Hepatic stellate cell (primary cell): ENCODE data around the gene PLA2G7.
"Not testable (repeated sequence)": the region's sequence is repeated elsewhere in the genome, so short reads cannot be mapped to it uniquely, and the experiment has no call there.

Experiments used
- DNase-seq: peaks from one replicate; pipeline ENCODE4 v3.0.0; 2011; ENCODE audit warnings: low spot score

Gene PLA2G7

GRCh38 chr6:46734867-46735719, at the start of gene PLA2G7:
PLA2G7 (minus strand) TSS chr6:46735375; CDS start chr6:46722891, 12,484 bp downstream.
- peak; percentile 23 for DNase-seq

DNA sequence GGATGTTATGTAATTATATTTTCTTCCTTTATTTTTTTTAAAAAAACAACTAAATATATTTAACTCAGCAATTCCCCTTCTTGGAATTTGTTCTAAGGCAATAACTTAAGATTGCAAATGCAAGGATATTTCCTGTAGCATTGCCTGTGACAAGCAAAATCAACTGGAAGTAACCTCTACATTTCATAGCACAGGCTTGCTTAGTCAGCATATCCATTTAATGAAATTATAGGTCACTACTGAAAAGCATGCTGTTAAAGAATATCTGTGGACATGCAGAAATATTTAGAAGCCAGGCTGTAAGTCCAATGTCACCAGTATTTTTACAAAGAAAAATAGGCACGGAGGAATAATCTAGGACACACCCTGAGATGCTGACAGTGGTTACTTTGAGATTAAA, 49.4 kb upstream of the PLA2G7 start:
- DNase-seq, result no peak

- peak; percentile 26 for DNase-seq
Measured at GRCh38 chr6:46781478-46782378, 46.6 kb upstream of the PLA2G7 start.

- DNase-seq, result no peak
Measured at GRCh38 chr6:46777476-46778346, 42.5 kb upstream of the PLA2G7 start.

DNA sequence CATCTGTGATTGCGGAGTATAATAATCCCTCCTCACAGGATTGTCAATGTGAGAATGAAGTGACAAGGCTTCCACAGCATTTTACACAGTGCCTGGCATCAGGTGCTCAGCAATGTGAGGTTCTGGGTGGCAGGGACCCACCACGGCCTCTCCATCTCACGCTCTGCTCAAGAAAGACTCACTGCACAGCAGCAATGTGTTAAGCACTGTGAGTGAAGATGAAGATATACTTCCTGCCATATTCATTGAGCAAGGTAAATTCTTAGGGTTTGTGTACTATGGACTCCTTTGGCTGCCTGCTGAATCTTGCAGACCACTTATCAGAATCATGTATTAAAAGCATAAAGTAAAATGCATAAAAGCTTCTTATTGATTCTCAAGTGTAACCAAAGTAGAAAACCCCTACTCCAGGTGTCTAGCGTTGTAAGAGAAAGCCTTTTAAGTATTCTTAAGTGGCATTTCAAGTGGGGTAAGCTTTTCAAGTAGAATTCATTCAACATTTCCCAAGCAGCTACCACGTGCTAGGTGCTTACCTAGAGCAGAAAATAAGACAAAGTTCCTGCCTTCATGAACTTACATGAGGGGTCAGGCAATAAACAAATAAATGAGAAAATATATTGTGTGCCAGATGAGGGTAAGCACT, 41.0 kb upstream of the PLA2G7 start:
- DNase-seq, result no peak

DNA sequence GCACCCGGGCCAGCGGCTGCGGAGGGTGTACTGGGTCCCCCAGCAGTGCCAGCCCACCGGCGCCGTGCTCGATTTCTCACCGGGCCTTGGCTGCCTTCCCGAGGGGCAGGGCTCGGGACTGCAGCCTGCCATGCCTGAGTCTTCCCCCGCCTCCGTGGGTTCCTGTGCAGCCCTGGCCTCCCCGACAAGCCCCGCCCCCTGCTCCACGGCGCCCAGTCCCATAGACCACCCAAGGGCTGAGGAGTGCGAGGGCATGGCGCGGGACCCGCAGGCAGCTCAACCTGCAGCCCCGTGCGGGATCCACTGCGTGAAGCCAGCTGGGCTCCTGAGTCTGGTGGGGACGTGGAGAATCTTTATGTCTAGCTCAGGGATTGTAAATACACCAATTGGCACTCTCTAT, 39.6 kb upstream of the PLA2G7 start:
- not testable (repeated sequence) for DNase-seq

DNA sequence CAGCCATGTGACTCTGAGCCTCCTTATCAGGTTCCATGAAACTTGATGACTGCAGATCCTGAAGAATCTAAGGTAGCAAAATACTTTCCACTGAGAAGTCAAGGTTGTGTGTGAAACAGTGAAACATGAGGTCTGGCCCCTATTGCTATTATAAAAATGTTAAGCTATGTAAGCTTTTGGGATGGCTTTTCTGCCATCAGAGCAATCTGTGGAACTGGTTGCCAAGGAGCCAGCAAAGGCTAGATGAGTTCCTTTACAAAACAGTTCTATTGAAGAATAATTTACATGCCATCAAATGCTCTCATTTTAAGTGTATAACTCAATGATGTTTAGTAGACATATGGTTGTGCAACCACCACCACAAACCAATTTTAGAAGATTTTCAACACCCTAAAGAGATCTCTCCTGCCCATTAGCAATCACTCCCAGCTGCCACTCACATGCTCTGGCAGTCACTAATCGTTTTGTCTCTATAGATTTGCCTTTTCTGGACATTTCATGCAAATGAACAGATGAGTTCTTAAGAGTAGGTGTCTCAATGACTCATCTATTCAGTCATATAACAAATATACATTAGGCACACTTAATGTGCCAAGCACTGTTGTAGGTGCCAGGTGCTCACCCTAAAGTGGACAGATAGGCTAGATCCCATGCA, 38.2 kb upstream of the PLA2G7 start:
- DNase-seq, result no peak

DNA sequence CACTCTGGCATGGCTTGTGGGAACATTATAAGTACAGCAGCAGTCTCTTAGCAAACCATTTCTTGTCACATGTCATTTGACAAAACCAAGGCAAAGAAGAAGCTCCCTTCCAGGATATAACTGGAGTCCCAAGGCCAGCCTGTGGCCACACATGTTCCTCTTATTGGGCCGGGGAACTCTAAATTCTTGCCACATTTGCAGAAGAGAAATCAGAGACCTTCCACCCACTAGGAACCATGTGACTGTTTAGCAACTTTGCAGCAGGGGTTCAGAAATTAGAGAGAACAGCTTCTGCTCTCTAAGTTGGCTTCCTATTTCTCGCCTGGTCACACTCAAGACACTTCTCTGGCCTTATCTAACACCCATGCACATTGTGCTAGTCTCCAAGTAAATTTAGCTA, 37.6 kb upstream of the PLA2G7 start:
- no peak for DNase-seq

GRCh38 chr6:46772016-46772415, 36.8 kb upstream of the PLA2G7 start:
- no peak for DNase-seq

GRCh38 chr6:46764961-46765360, 29.8 kb upstream of the PLA2G7 start:
- DNase-seq, result no peak

DNA sequence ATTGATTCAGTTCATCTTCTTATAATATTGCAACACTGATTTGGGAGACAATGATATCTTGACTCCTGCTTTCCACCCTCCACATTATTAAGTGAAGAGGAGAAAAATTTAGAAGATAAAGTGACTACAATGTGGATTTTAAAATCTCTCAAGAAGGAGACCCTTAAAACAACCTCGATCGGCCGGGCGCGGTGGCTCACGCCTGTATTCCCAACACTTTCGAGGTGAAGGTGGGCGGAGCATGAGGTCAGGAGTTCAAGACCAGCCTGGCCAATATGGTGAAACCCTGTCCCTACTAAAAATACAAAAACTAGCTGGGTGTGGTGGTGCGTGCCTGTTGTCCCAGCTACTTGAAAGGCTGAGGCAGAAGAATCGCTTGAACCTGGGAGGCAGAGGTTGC, 29.1 kb upstream of the PLA2G7 start:
- not testable (repeated sequence) for DNase-seq

DNA sequence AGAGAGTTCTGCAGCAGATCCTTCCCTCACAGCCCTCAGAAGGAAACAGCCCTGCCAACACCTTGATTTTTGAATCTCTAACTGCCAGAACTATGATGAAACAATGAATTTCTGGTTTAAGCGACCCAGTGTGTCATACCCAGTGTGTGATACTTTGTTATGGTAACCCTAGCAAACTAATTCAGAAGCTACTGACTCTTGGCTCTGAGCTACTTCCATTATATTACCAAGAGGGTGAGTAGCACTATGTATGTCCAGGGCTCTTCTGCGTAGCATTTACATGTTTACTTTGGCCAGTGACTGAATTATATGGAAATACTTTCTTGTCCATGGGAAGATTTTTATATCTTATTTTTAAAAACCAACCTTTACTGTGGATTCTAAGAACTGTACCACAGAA, 28.3 kb upstream of the PLA2G7 start:
- DNase-seq, result no peak

DNA sequence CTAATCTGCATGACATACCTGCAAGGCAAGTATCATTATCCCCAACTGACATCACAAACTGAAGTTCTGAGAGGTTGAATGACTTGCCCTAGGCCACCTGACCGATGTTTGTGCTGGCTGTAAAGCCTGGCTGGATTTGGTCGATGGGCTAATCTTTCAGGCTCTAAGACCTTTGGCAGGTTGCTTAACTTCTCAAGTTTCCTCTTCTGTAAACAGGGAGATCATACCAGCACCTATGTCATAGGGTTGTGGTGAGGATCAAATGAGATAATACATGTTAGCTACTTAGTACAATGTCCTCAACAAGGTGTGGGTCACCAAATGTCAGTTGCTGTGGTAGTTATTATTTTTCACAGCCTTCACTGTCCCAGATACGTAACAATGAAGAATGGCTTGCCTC, 25.8 kb upstream of the PLA2G7 start:
- DNase-seq, result no peak

GRCh38 chr6:46758960-46759753, 24.0 kb upstream of the PLA2G7 start:
- DNase-seq, result no peak

- no peak for DNase-seq
Measured at GRCh38 chr6:46757214-46757596, 22.0 kb upstream of the PLA2G7 start.

DNA sequence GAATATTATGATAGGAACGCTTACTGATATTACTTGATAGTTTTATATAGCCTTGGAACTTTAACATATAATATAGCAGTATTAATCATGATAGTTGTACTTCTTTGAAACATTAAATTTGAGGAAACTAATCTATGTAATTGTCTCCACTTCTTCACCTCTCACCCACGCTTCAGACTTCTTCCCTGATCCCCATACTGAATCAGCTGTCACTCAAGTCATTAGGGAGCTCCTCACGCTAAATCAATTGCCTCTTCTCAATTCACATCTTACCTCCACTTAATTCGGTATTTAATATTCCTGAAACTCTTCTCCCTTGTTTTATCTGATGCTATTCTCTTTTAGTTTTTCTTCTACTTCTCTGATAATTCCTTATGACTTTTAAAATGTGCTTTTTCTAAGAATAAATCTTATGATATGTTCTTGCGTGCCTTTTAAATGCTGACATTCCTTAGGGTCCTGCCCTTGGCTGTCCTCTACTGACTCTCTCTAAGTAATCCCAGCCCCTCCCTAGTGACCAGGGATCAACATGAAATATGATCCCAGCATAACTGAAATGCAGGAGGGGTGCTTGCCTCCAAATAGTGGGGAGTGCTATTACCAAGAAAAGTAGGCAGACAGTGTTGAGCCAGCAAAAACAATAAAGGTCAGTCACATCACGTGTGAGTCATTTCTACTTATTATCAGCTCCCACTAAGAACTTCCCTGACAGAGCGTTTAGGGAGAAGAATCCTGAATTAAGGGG, 21.5 kb upstream of the PLA2G7 start:
- DNase-seq, result no peak

GRCh38 chr6:46755865-46756264, 20.7 kb upstream of the PLA2G7 start:
- DNase-seq, result no peak

GRCh38 chr6:46751658-46752057, 16.5 kb upstream of the PLA2G7 start:
- DNase-seq, result no peak

GRCh38 chr6:46749731-46750130, 14.6 kb upstream of the PLA2G7 start:
- DNase-seq, result no peak
